ENCODE data around the gene SNRPB. TPM values are rescaled to one million over a fixed set of nuclear protein-coding genes. Genes with fewer than 3 reads are reported as not detected.

The SNRPB gene
- total RNA-seq, 1 experiment from 2014 or later, result 664 TPM

DNA sequence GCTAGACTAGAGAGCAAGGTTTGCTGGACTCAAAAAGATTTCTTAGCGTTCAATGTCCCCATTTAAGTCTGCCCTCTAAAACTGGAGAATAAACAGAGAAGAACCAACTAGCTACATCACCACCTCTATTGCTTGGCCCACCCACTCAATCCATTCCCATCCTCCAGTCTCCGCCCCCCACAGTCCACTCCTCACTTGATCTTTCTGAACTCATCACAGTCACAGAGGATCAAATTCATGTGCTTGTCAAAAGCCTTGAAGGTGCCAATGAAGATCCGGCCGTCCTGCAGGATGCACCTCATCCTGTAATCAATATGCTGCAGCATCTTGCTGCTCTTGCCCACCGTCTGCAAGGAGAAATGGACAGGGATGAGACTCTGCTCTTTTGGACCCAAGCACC lies 3.2 kb downstream of the SNRPB start:
- peaks cover 20% of the 10 kb centered on the region for H3K4me1 ChIP-seq (ENCODE audit: insufficient read depth, low read length)

DNA sequence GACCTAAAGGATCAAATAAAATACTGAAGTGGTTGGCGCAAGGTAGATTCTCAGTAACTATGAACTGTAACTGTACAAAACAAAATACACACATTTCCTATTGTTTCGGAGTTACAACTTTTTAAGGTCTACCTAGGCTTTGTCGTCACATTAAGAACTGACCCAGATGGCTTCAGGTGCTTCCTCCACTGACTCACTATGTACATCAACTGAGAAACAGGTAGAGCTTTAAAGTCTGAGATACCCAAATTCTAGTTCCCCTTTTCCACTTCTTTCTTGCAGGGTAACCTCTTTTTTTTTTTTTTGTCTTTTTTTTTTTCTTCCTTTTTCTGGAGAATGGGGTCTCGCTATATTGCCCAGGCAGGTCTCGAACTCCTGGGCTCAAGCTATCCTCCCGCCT lies 5.5 kb downstream of the SNRPB start:
- Histone ChIP-seq H3K27me3 (ENCODE audit: low read length) (no peaks in the 10 kb centered on the region), H3K27ac (ENCODE audit: low read length) (no peak overlapping the region), H3K4me3 (ENCODE audit: low read length) (no peak overlapping the region), H3K9ac (ENCODE audit: low read length) (no peak overlapping the region), H3K4me1 (ENCODE audit: insufficient read depth, low read length) (peaks cover 15% of the 10 kb centered on the region), H3K9me3 (ENCODE audit: low read length) (no peaks in the 10 kb centered on the region), H2AFZ (ENCODE audit: low read length) (no peak overlapping the region), H3F3A (ENCODE audit: low read length, unreplicated experiment) (peaks cover 14% of the 10 kb centered on the region), H3K79me2 (ENCODE audit: low read length) (peaks cover 56% of the 10 kb centered on the region), H3K9me2 (replicated peaks; ENCODE audit: low read length) (no peaks in the 10 kb centered on the region), H3K36me3 (ENCODE audit: low read depth, low read length) (peaks cover 94% of the 10 kb centered on the region), H3K4me2 (ENCODE audit: low read length) (no peak overlapping the region), H4K20me1 (ENCODE audit: low read length) (peaks cover 84% of the 10 kb centered on the region)
- DNase-seq (no peak), ATAC-seq (no peak)
- intact Hi-C loops (cut with micrococcal nuclease), result no loop called here
- TF ChIP-seq EZH2phosphoT487 (IDR thresholded peaks at IDR 0.05; ENCODE audit: borderline replicate concordance, low read length) (no peak), EZH2 (IDR thresholded peaks at IDR 0.05; ENCODE audit: low read length, unreplicated experiment) (no peak)
- TF ChIP-seq, protein P1, sequence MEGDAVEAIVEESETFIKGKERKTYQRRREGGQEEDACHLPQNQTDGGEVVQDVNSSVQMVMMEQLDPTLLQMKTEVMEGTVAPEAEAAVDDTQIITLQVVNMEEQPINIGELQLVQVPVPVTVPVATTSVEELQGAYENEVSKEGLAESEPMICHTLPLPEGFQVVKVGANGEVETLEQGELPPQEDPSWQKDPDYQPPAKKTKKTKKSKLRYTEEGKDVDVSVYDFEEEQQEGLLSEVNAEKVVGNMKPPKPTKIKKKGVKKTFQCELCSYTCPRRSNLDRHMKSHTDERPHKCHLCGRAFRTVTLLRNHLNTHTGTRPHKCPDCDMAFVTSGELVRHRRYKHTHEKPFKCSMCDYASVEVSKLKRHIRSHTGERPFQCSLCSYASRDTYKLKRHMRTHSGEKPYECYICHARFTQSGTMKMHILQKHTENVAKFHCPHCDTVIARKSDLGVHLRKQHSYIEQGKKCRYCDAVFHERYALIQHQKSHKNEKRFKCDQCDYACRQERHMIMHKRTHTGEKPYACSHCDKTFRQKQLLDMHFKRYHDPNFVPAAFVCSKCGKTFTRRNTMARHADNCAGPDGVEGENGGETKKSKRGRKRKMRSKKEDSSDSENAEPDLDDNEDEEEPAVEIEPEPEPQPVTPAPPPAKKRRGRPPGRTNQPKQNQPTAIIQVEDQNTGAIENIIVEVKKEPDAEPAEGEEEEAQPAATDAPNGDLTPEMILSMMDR (conservative IDR thresholded peaks at IDR 0.05; ENCODE audit: low read depth, low read length), result no peak
- ChIA-PET CTCF (no interaction called here), POLR2A (ENCODE audit: unreplicated experiment) (interaction anchor here (0.7 kb wide), 1 partner anchor 652 kb away, joined by 7 read pairs; no protein-coding TSS in a partner anchor)
- BruUV-seq (replicated peaks), result no TSS peak

More for the DNA sequence above, 3.2 kb downstream of the SNRPB start:
- POLR2A ChIA-PET (ENCODE audit: unreplicated experiment), result interaction anchor here (0.6 kb wide), 1 partner anchor 249 kb away, joined by 3 read pairs; no protein-coding TSS in a partner anchor
- Histone ChIP-seq H3K9me3 (ENCODE audit: low read length) (no peaks in the 10 kb centered on the region), H3K36me3 (ENCODE audit: low read depth, low read length) (peaks cover 71% of the 10 kb centered on the region), H2AFZ (ENCODE audit: low read length) (no peak overlapping the region), H3K27ac (ENCODE audit: low read length) (no peak overlapping the region), H3K4me3 (ENCODE audit: low read length) (no peak overlapping the region; the same call in 1 of the 2 replicates), H3K9ac (ENCODE audit: low read length) (no peak overlapping the region), H3F3A (ENCODE audit: low read length, unreplicated experiment) (no peaks in the 10 kb centered on the region), H3K27me3 (ENCODE audit: low read length) (no peaks in the 10 kb centered on the region), H3K79me2 (ENCODE audit: low read length) (peaks cover 61% of the 10 kb centered on the region), H3K4me2 (ENCODE audit: low read length) (peak overlapping the region; percentile 96), H3K9me2 (replicated peaks; ENCODE audit: low read length) (no peaks in the 10 kb centered on the region), H4K20me1 (ENCODE audit: low read length) (peaks cover 67% of the 10 kb centered on the region)
- TF ChIP-seq, protein P1 (conservative IDR thresholded peaks at IDR 0.05; ENCODE audit: low read depth, low read length), result no peak
- TF ChIP-seq EZH2 (IDR thresholded peaks at IDR 0.05; ENCODE audit: low read length, unreplicated experiment) (no peak), EZH2phosphoT487 (IDR thresholded peaks at IDR 0.05; ENCODE audit: borderline replicate concordance, low read length) (no peak)
- BruUV-seq (replicated peaks), result no TSS peak
- DNase-seq (no peak), ATAC-seq (no peak)
- intact Hi-C loops (cut with micrococcal nuclease), result no loop called here
- CTCF ChIA-PET, result no interaction called here

DNA sequence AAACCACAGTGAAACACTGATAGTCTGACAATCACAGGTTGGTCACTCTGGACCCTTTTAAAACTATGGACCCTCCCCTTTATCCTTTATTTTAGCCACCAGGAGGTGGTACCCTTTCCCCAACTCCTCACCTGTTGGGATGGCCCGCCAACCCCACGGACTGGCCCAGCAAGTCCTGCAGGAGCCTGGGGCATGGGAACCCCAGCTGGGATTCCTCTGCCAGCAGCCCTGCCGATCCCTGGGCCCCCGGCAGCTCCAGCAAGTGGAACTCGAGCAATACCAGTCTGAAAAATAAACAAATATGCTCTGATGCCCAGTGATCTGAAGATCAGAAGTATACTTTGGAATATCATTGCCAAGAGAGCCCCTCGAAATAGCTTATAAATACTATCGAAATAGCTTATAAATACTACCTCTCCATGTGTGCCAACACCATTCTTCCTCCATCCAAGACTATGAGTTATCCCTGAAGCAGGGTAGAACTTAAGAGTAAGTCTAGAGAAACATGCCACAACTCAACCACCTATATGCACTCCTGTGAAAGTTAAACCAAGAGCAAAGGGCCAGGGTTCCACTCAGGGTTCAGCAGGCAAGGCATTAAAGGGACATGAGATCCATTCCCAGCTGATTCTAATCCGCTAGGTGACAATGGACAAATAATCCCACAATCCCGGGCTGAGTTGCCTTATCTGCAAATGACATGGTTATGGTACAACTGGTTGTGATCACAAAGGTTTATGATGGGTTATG lies 6.8 kb downstream of the SNRPB start:
- Histone ChIP-seq H3K9ac (ENCODE audit: low read length) (no peak overlapping the region), H3K9me2 (replicated peaks; ENCODE audit: low read length) (no peaks in the 10 kb centered on the region), H3K36me3 (ENCODE audit: low read depth, low read length) (peaks cover 90% of the 10 kb centered on the region), H3K4me3 (ENCODE audit: low read length) (no peak overlapping the region), H3F3A (ENCODE audit: low read length, unreplicated experiment) (peaks cover 27% of the 10 kb centered on the region), H3K9me3 (ENCODE audit: low read length) (no peaks in the 10 kb centered on the region), H3K79me2 (ENCODE audit: low read length) (peaks cover 42% of the 10 kb centered on the region), H3K4me1 (ENCODE audit: insufficient read depth, low read length) (peaks cover 11% of the 10 kb centered on the region), H3K4me2 (ENCODE audit: low read length) (no peak overlapping the region), H4K20me1 (ENCODE audit: low read length) (peaks cover 77% of the 10 kb centered on the region), H3K27me3 (ENCODE audit: low read length) (no peaks in the 10 kb centered on the region), H3K27ac (ENCODE audit: low read length) (no peak overlapping the region), H2AFZ (ENCODE audit: low read length) (no peak overlapping the region)
- TF ChIP-seq, protein P1 (conservative IDR thresholded peaks at IDR 0.05; ENCODE audit: low read depth, low read length), result no peak
- no peak for TF ChIP-seq EZH2phosphoT487 (IDR thresholded peaks at IDR 0.05; ENCODE audit: borderline replicate concordance, low read length)
- TF ChIP-seq EZH2 (IDR thresholded peaks at IDR 0.05; ENCODE audit: low read length, unreplicated experiment), result no peak
- ChIA-PET POLR2A (ENCODE audit: unreplicated experiment) (no interaction called here), CTCF (no interaction called here)
- BruUV-seq (replicated peaks), result no TSS peak
- ATAC-seq (no peak), DNase-seq (no peak)
- intact Hi-C loops (cut with micrococcal nuclease), result no loop called here

Data from PC-3 (cell line).